MCF 10A (cell line): ENCODE measurements around the gene NOL7. TPM values are rescaled to one million over a fixed set of nuclear protein-coding genes. Genes with fewer than 3 reads are reported as not detected.

Experiments
- BruUV-seq: library from RNA; stranded (reverse); fragments of 400-500 nt; replicated peaks from 2 replicates; lab custom pipeline; 2021; lab: Mats Ljungman, UMichigan
- CTCF ChIA-PET: fragments of 300-600 bp; sonication (Branson Sonifier 250); formaldehyde crosslinking; extraction: SDS; loops from one replicate; lab custom pipeline; 2021; ENCODE audit warnings: antibody characterized with exemption, inconsistent platforms; lab: Yijun Ruan, JAX
- POLR2A ChIA-PET: fragments of 300-600, 350-650 bp; sonication (Branson Sonifier 250); formaldehyde crosslinking; extraction: SDS; loops from one replicate; lab custom pipeline; 2020; ENCODE audit warnings: antibody characterized with exemption, inconsistent platforms; lab: Yijun Ruan, JAX
- DNase-seq: peaks from one replicate; pipeline ENCODE4 v3.0.0-alpha.2; 2018; ENCODE audit not compliant: unreplicated experiment
- H3K27ac Mint-ChIP-seq: one replicate; pipeline ENCODE4 v1.8.0; 2022; ENCODE audit warnings: mild to moderate bottlenecking, low read depth, mixed read lengths; ENCODE audit not compliant: unreplicated experiment
- H3K27me3 Mint-ChIP-seq: one replicate; pipeline ENCODE4 v1.8.0; 2022; ENCODE audit warnings: mixed read lengths; ENCODE audit not compliant: insufficient read depth, unreplicated experiment
- H3K36me3 Mint-ChIP-seq: one replicate; pipeline ENCODE4 v1.8.0; 2022; ENCODE audit warnings: mild to moderate bottlenecking, moderate library complexity, mixed read lengths; ENCODE audit not compliant: insufficient read depth, unreplicated experiment
- H3K4me1 Mint-ChIP-seq: one replicate; pipeline ENCODE4 v1.8.0; 2022; ENCODE audit warnings: mixed read lengths; ENCODE audit not compliant: insufficient read depth, unreplicated experiment
- H3K4me3 Mint-ChIP-seq: one replicate; pipeline ENCODE4 v1.8.0; 2022; ENCODE audit warnings: mild to moderate bottlenecking, moderate library complexity, mixed read lengths; ENCODE audit not compliant: unreplicated experiment
- H3K9me3 Mint-ChIP-seq: one replicate; pipeline ENCODE4 v1.8.0; 2022; ENCODE audit warnings: mixed read lengths; ENCODE audit not compliant: unreplicated experiment
- intact Hi-C: fragments of 100-400 bp; cut with micrococcal nuclease; formaldehyde crosslinking; loops from 2 replicates; pipeline ENCODE4 v1.14.1; 2022
- total RNA-seq: library from RNA; stranded (reverse); gene quantifications from 2 replicates; pipeline ENCODE4 v1.2.3, GENCODE V29; 2022
- TF ChIP-seq, protein P1 (sequence below): fragments of 200-600 bp; IDR thresholded peaks from one replicate; pipeline ENCODE4 v1.8.0; 2022; ENCODE audit warnings: antibody characterized with exemption, mild to moderate bottlenecking; ENCODE audit not compliant: unreplicated experiment

NOL7 gene
- total RNA-seq, 1 experiment from 2014 or later, result 98.5 TPM

DNA sequence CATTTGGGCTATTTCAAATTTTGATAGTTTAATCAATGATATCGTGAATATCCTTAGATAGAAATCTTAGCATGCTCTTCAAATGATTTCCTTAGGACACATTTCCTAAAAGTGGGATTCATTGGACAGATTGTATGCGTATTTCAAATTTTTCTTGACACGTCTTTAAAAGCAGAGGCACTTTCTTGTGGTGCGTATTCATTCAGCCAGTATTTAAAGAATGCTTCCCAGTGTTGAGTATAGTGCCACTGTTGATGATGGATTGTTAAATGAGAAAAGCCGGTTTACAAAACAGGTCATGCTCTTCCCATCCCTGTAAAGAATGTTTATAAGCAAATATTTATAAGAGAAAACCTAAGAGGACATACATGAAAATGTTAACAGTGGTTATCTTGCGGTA is 15.1 kb upstream of the NOL7 start:
- Mint-ChIP-seq H3K27me3 (no peaks in the 10 kb centered on the region), H3K9me3 (no peaks in the 10 kb centered on the region), H3K27ac (no peak overlapping the region), H3K4me3 (no peak overlapping the region), H3K36me3 (peaks cover 58% of the 10 kb centered on the region), H3K4me1 (no peaks in the 10 kb centered on the region)
- TF ChIP-seq, protein P1, sequence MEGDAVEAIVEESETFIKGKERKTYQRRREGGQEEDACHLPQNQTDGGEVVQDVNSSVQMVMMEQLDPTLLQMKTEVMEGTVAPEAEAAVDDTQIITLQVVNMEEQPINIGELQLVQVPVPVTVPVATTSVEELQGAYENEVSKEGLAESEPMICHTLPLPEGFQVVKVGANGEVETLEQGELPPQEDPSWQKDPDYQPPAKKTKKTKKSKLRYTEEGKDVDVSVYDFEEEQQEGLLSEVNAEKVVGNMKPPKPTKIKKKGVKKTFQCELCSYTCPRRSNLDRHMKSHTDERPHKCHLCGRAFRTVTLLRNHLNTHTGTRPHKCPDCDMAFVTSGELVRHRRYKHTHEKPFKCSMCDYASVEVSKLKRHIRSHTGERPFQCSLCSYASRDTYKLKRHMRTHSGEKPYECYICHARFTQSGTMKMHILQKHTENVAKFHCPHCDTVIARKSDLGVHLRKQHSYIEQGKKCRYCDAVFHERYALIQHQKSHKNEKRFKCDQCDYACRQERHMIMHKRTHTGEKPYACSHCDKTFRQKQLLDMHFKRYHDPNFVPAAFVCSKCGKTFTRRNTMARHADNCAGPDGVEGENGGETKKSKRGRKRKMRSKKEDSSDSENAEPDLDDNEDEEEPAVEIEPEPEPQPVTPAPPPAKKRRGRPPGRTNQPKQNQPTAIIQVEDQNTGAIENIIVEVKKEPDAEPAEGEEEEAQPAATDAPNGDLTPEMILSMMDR, result no peak
- intact Hi-C loops, result no loop called here
- CTCF ChIA-PET, result no interaction called here
- no peak for DNase-seq
- BruUV-seq, result no TSS peak
- POLR2A ChIA-PET, result interaction anchor here (0.7 kb wide), 1 partner anchor 10 kb away, joined by 3 read pairs; no protein-coding TSS in a partner anchor

DNA sequence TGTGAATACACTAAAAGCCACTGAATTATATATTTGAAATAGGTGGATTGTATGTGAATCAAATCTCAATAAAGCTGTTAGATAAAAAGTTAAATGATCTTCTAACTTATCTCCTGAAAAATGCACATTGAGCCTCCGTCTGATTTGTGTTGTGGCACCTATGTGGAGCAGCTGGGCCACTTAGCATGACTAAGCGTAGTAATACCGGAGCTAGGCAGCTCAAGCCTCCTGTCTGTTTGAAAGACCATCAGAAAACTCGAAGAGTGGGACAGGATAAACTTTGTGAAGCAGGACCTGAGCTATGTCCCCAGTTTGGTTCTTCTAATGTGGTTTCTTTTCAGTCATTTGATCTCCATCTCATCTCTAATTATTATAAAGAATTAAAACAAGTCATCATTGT is 11.0 kb upstream of the NOL7 start:
- Mint-ChIP-seq H3K4me1 (no peaks in the 10 kb centered on the region), H3K4me3 (no peak overlapping the region), H3K9me3 (no peaks in the 10 kb centered on the region), H3K27me3 (no peaks in the 10 kb centered on the region), H3K27ac (no peak overlapping the region), H3K36me3 (peaks cover 27% of the 10 kb centered on the region)
- DNase-seq, result no peak
- intact Hi-C loops, result no loop called here
- CTCF ChIA-PET, result interaction anchor here (1.8 kb wide), 1 partner anchor 11 kb away, joined by 11 read pairs; the partner anchor contains the start of gene NOL7
- TF ChIP-seq, protein P1, result no peak
- POLR2A ChIA-PET, result interaction anchor here (0.6 to 1.9 kb wide), 2 partner anchors 10 to 105 kb away, joined by 3 to 12 read pairs; no protein-coding TSS in a partner anchor
- BruUV-seq, result no TSS peak

DNA sequence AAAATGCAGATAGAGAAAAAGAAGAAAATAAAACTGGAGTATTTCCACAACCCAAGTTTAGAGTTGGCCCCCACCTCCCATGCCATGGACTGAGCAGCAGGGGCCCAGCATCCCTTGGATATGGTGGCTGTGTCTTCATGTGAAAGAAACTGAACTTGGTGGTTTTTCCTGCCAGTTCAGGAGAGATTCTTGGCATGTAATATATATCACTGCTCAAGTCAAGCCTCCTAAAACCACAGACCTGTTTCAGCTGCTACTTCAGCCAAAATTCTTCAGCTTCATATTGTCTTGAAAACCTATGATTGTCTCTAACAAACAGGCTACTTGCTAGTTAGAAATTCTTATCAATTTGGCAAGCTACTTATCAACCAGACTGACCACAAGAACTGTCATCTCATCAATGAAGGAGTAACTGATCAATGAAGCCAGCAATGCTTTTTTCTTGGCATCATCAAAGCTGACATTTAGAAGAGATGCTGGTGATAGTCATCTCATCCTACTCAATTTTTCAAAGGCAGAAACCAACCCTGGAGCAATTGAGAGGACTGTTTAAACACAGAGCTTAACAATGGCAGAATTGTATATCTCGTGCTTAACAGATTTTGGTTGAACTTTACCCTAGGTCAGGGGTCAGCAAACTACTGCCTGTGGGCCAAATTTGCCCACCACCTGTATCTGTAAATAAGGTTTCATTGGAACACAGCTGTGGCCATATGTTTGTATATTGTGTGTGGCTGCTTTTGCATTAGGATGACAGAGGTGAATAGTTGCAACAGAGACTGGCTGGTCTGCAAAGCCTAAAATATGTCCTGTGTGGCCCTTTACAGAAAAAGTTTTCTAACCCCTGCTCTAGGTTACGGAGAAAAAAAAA is 10.4 kb upstream of the NOL7 start:
- BruUV-seq, result no TSS peak
- Mint-ChIP-seq H3K4me3 (no peak overlapping the region), H3K27ac (no peak overlapping the region), H3K4me1 (no peaks in the 10 kb centered on the region), H3K36me3 (peaks cover 29% of the 10 kb centered on the region), H3K9me3 (no peaks in the 10 kb centered on the region), H3K27me3 (no peaks in the 10 kb centered on the region)
- TF ChIP-seq, protein P1, result no peak
- intact Hi-C loops, result no loop called here
- ChIA-PET CTCF (interaction anchor here (0.6 to 1.8 kb wide), 3 partner anchors 11 to 355 kb away, joined by 3 to 11 read pairs (median 4); partner anchors contain the start of gene NOL7), POLR2A (interaction anchor here (0.6 to 1.9 kb wide), 4 partner anchors 10 to 278 kb away, joined by 3 to 12 read pairs (median 3); no protein-coding TSS in a partner anchor)
- no peak for DNase-seq

DNA sequence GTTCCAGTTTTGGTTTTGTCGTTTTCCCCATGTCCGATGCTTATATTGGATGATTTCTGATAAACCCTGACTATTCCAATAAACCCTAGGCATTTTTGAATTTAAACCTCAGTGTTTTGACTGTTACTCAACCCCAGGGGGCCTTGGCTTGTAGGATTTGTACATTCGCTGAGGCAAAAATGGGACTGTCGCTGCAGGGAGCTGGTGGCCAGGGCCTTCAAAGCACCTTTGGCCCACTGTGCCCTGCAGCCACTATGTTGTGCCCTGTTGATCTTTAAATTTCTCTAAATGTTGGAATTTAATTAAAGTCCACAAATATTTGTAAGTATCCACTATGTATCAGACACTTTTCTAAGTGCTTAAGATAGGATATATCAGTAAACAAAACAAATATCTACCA is 9.5 kb upstream of the NOL7 start:
- Mint-ChIP-seq H3K27me3 (no peaks in the 10 kb centered on the region), H3K9me3 (no peaks in the 10 kb centered on the region), H3K27ac (no peak overlapping the region), H3K36me3 (peaks cover 31% of the 10 kb centered on the region), H3K4me1 (no peaks in the 10 kb centered on the region), H3K4me3 (no peak overlapping the region)
- ChIA-PET CTCF (interaction anchor here (0.6 to 1.8 kb wide), 3 partner anchors 10 to 307 kb away, joined by 3 to 11 read pairs (median 6); partner anchors contain the start of gene NOL7), POLR2A (interaction anchor here (0.6 to 1.9 kb wide), 3 partner anchors 11 to 278 kb away, joined by 3 to 12 read pairs (median 3); no protein-coding TSS in a partner anchor)
- no peak for DNase-seq
- TF ChIP-seq, protein P1, result no peak
- BruUV-seq, result no TSS peak
- intact Hi-C loops, result no loop called here
